SIG-M5 treated with dmso at 0.1 percent for 504 hours (cell line): Measurements from ENCODE around the gene ACOT7.

Source experiments
- DNase-seq: peaks from one replicate; lab custom pipeline; 2025; ENCODE audit not compliant: unreplicated experiment; lab: John Stamatoyannopoulos, UW

Gene ACOT7

GRCh38 chr1:6253380-6253779 is 140.2 kb downstream of the ACOT7 start:
- no peak for DNase-seq

DNA sequence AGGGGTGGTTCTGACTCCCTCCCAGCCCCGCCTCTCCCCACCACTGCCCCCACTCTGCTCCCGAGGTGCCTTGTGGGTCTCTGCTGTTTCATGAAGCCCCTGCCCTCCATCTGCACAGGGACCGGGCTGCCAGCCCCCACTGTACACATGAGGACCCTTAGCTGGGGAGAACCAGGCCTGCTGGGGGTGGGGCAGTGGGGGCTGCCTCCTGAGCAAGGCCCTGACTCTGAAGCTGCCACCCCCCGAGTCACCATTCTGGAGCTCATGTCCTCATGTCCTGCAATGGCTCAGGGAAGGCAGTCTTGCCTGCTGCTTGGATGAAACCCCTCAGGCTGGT is 141.2 kb downstream of the ACOT7 start:
- DNase-seq = no peak

DNA sequence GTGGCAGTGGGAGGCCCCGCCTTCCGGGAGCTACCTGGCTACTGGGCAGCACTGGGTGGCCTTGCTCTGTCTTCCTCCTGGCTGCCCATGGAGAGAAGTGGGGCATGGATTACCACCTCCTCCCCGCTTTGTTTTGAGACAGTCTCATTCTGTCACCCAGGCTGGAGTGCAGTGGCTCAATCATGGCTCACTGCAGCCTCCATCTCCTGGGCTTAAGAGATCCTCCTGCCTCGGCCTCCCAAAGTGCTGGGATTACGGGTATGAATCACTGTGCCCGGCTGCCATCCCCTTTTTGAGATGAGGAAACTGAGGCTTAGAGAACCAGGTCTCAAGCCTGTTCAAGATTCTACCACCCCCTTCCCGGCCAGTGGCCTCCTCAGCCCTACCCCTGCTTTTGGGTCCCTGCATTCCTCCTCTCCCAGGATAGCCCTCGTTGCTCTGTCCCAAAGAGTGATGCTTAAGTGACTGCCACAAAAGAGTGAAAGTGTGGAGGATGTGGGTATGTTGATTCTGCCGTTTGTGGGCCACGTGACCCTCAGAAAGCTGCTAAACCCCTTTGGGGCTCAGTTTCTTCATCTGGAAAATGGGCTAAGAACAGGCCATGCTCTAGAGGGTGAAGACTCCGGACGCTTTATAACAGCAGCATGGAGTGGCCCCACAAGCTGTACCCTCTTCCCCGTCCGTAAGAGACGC is 141.7 kb downstream of the ACOT7 start:
- no peak for DNase-seq

DNA sequence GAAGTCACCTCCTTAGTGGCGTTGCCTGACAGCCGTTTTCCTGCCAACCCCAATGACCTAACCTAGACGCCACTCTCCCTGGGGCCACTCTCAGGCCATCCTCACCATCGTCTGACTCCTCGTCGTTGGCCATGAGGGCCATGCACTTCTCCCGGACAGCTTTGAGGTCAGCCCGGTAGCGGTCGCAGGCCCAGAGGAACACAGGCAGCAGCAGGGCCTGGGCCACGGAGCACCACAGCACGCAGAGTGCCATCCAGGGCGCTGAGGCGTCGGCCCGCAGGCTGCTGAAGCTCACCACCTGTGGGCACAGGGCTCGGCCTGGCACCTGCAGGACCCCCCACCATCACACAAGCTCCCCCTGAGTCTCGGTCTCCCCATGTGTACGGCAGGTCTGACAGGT is 142.3 kb downstream of the ACOT7 start:
- no peak for DNase-seq

DNA sequence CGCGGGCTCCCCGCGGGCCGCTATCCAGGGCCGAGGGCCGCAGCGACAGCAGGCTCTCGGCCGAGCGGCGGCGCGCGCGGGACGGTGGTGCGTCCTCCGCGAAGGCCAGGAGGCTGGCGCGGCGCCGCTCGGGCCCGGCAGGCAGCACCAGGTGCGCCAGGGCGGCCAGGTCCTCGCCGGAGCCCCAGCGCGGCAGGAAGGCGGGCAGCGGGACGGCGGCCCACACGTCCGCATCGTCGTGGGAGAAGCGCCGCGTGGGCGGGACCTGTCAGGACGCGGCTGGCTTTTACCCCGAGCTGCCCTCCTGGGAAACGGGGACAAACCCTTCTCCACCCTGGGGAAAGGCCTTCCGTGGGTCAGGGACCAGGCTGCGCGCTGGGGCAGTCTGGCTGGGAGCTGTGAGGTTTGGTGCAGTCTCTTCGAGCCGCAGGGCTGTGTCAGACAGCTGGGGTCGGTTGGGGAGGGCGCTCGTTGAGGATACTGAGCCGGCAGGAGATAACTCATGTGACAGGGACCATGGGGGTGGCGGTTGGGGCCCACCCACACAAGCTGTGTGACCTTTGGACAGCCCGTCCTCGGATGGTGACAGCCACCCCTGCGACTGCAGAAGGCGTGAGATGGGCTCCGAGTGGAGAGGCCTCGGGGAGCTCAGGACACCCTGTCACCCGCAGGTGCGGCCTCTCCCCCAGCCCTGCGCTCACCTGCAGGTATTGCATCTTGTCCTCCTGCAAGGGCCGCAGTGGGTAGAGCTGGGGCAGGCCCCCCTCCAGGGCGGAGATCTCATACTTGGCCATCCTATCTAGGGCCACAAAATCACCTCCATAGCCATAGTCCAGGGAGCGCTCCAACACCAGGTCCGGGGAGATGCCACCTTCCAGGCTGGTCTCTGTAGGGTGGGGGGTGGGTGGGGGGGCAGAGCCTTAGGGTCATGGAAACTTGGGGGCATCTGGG is 143.6 kb downstream of the ACOT7 start:
- no peak for DNase-seq

DNA sequence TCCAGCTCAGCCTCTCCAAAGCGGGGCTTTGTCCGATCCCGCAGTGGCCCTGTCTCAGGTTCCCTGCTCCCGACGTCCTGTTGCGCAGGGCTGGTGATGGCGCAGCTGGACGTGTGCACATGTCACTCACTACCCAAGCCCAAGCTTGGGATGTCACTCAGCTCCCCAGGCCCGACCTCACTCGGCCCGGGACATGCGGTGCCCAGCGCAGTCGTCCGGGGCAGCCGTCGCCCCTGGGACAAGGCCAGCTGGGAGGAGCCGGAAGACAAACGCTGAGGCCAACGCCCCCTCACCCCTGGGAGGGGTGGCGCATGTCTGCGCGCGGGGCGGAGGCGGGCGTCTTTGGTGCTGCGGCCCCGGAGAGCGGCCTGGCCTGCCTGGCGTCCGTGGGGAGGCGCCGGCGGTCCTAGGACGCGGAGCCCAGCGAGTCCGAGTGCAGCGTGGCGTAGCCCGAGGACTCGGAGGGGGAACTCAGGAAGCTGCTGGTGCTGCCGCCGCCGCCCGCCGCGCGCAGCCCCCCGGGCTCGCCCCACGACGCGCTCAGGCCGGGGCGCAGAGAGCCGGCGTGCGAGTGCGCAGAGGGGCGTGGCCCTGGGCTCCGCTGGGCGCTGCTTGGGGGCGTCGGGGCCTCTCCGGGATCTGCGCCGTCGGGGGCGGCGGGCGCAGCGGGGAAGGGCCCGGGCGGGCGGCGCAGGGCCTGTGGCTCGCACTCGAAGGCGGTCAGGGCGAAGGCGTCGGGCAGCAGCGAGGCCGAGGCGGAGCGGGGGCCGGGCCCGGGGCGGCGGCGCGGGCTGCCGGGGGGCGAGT is 144.4 kb downstream of the ACOT7 start:
- DNase-seq = no peak

- no peak for DNase-seq
Observed at GRCh38 chr1:6248161-6248776, 145.3 kb downstream of the ACOT7 start.

- no peak for DNase-seq
Observed at GRCh38 chr1:6247651-6248050, 145.9 kb downstream of the ACOT7 start.

GRCh38 chr1:6246497-6247467 is 146.8 kb downstream of the ACOT7 start:
- DNase-seq = peak; percentile 62

GRCh38 chr1:6245869-6246496 is 147.6 kb downstream of the ACOT7 start:
- DNase-seq = no peak

DNA sequence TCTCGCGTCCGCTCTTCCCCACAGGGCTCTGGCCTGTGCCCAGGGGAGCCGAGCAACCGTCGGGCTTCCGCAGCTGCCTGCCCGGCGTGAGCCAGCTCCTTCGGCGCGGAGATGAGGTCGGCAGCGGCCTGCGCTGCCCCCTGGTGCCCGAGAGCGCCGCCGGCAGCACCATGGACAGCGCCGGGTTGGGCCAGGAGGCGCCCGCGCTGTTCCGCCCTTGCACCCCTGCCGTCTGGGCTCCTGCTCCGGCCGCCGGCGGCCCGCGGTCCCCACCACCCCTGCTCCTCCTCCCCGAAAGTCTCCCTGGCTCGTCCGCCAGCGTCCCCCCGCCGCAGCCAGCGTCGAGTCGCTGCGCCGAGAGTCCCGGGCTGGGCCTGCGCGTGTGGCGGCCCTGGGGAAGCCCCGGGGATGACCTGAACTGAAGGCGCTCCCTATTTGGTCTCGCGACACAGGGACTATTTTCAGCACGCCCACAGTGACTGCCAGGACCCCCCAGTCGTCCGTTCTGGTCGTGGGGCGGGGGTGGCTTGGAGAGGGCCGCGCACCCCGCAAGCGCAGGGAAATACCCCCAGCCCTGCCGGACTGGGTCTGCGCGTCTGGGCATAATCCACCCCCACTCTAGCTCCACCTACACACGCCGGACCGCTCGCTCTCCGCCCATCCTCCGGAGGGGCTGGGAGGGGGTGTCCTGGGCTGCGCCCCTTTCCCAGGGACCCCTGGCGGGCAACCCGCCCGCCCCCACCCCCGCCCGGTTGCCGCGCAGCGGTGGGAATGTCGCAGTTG is 148.3 kb downstream of the ACOT7 start:
- peak; percentile 63 for DNase-seq

- DNase-seq = no peak
Observed at GRCh38 chr1:6244401-6245049, 149.0 kb downstream of the ACOT7 start.

- no peak for DNase-seq
Observed at GRCh38 chr1:6243993-6244392, 149.6 kb downstream of the ACOT7 start, which contains the start of gene HES3. Gene HES3 (plus strand): TSS chr1:6244179. CDS start chr1:6244366, 187 bp downstream.

- no peak for DNase-seq
Observed at GRCh38 chr1:6243053-6243834, 150.3 kb downstream of the ACOT7 start.

DNA sequence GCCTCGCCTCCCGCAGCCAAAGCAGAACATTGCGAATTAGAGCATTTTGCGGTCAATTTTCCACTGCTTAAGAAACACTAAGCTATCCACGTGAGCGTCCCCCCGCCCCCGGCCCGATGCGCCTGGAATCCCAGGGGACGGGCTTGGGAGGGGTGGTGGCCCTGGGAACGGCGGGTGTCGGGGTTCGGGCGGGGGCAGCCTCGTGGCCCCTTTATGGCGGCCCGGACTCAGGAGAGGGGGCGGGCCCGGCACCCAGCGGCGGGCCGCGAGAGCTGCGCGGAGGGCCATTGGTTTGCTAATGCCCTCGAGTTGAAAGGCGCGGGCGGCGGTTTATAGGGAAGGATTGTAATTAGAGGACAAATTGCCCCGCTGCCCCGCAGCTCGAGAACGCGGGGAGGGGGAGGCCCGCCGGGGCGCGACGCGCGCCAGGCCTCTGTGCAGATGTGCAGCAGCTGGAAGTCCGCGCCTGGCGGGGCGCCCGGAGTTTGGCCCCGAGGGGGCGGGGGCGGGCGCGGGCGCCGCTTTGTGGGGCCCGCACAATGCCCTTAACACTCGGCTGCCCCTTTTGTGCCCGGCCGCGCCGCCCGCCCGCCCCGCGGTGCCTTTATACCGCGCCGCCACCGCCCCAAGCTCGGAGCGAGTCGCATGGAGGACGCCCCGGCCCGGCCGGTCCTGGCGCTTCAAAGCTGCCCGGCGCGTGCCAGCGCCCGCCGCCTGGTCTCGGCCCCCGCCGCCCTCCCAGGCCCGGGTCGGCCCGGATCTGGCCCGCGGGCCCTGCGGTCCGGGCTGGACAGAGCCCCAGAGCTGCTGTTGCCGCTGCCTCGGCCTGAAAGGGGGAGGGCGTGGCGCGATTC is 151.5 kb downstream of the ACOT7 start:
- no peak for DNase-seq

GRCh38 chr1:6241107-6241886 is 152.3 kb downstream of the ACOT7 start:
- DNase-seq = peak; percentile 10
